ENCODE data around the gene LGMN. TPM values are rescaled to one million over a fixed set of nuclear protein-coding genes. Genes with fewer than 3 reads are reported as not detected.
"Not testable (repeated sequence)": the region's sequence is repeated elsewhere in the genome, so short reads cannot be mapped to it uniquely, and the experiment has no call there.

LGMN gene
- total RNA-seq, 2 donors from 2014 or later: 20.8 to 41.8 TPM

DNA sequence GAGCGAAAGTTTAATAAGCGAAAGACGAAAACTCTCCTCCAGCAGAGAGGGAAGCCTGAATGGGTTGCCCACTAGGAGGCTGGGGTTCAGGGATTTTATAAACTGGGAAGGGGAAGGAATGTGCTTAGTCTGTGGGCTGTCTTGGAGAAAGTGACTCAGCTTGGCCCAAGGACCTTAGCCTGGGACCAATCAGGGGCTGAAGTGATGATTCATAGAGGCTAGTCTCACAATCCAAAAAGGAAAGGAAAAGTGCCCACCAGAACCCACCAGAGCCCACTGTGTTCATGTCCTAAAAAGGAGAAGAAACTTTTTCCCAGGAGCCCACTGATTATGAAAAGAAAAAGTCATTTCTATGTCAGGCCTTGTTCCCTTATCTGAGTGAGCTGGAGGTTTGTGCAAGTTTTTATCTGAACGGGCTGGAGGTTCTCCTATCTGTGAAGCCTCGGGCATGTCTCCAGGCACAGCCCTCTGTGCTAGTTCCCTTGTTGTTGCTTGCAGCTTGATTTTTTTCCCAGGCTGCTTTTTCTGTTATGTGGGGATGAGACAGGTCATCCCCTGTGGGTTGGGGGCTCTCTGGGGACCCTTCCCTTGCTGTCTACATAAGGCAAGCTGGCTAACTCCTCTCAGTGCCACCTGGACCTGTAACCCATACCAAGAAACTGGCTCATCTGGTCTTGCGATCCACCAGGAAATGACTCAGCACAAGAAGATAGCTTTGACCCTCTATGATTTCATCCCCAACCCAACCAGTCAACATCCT lies 37.4 kb upstream of the LGMN start:
- Histone ChIP-seq H3K4me3 (no peak overlapping the region), H3K27ac (peak overlapping the region; percentile 40 to 80 (median 62)), H3K9me3 (peaks cover 0 to 7% (median 0%) of the 10 kb centered on the region in 3 donors), H3K27me3 (no peaks in the 10 kb centered on the region), H3K4me1 (peaks cover 22% of the 10 kb centered on the region), H3K36me3 (replicated peaks in 1 of 2; ENCODE audit: insufficient read depth in 1 of 2, low read depth in 2 of 2) (no peaks in the 10 kb centered on the region)
- intact Hi-C loops (cut with DNase I): no loop called here
- ATAC-seq (peak; percentile 71), DNase-seq (peak; percentile 39 to 76 (median 64))
- TF ChIP-seq, protein P1, sequence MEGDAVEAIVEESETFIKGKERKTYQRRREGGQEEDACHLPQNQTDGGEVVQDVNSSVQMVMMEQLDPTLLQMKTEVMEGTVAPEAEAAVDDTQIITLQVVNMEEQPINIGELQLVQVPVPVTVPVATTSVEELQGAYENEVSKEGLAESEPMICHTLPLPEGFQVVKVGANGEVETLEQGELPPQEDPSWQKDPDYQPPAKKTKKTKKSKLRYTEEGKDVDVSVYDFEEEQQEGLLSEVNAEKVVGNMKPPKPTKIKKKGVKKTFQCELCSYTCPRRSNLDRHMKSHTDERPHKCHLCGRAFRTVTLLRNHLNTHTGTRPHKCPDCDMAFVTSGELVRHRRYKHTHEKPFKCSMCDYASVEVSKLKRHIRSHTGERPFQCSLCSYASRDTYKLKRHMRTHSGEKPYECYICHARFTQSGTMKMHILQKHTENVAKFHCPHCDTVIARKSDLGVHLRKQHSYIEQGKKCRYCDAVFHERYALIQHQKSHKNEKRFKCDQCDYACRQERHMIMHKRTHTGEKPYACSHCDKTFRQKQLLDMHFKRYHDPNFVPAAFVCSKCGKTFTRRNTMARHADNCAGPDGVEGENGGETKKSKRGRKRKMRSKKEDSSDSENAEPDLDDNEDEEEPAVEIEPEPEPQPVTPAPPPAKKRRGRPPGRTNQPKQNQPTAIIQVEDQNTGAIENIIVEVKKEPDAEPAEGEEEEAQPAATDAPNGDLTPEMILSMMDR (IDR thresholded peaks at IDR 0.05): no peak
- no peak for TF ChIP-seq POLR2A (IDR thresholded peaks at IDR 0.05)
- 35 to 56% methylated on average over 6 of the region's 6 CpGs for WGBS, 2 donors

DNA sequence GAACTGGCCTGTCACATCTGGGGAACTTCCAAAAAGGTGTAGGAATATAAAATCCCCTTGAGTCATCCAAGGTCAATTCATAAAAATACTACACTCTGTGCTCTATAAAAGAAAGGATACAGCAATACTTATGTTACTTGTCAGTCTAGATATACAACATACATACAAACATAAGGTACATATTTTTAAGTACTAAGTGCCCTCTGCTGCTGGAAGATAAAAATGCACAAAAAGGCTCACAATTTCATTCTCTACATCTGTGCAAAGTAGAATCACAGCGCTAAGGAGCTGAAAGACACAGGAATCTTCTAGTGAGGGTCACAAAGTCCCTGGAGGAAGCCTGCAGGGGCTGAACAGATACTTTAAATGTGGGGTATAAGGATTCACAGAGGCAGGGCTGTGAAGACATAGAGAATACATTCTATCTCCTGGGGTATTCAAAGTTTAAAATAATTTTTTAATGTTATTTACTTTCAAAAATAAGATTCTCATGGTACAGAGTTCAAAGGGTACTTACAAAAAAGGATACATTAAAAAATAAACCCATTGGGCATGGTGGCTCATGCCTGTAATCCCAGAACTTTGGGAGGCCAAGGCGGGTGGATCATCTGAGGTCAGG lies 35.5 kb upstream of the LGMN start:
- Histone ChIP-seq H3K4me3 (no peak overlapping the region), H3K9me3 (no peaks in the 10 kb centered on the region), H3K27ac (no peak overlapping the region), H3K36me3 (replicated peaks in 1 of 2; ENCODE audit: insufficient read depth in 1 of 2, low read depth in 2 of 2) (no peaks in the 10 kb centered on the region), H3K4me1 (peaks cover 18% of the 10 kb centered on the region), H3K27me3 (no peaks in the 10 kb centered on the region)
- TF ChIP-seq, protein P1 (IDR thresholded peaks at IDR 0.05): peak in 6 of 7 experiments; percentile 30 to 77 (median 72)
- no peak for TF ChIP-seq POLR2A (IDR thresholded peaks at IDR 0.05)
- 44 to 50% methylated on average over 2 of the region's 2 CpGs for WGBS, 2 donors
- peak; percentile 77 for ATAC-seq
- peak; percentile 31 to 76 (median 40) for DNase-seq
- intact Hi-C loops (cut with DNase I): loop anchor here (5.0 kb wide), 1 partner anchor 72 kb away; no protein-coding TSS in a partner anchor

DNA sequence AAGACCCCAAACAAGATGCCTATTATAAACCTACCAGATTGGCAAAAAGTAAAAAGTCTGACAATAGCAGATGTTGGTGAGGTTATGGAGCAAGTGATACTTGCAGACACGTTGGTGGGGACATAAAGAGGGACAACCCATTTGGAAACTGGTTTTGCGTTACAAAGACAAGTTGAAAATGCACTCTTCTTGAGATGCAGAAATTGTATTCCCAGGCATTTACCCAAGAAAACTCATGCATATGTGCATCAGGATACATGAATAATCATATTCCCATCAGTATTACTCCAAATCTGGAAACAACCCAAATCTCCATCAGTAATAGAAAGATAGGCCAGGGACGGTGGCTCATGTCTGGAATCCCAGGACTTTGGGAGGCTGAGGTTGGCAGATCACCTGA lies 32.9 kb upstream of the LGMN start:
- peaks cover 18% of the 10 kb centered on the region for H3K4me1 ChIP-seq
- WGBS, 2 donors: 75 to 82% methylated on average over 3 of the region's 3 CpGs
- TF ChIP-seq, protein P1 (IDR thresholded peaks at IDR 0.05): no peak
- no peak for TF ChIP-seq POLR2A (IDR thresholded peaks at IDR 0.05)
- no peaks in the 10 kb centered on the region for H3K27me3 ChIP-seq
- ATAC-seq (no peak), DNase-seq (no peak)
- no peaks in the 10 kb centered on the region for H3K36me3 ChIP-seq (replicated peaks in 1 of 2; ENCODE audit: insufficient read depth in 1 of 2, low read depth in 2 of 2)
- intact Hi-C loops (cut with DNase I): loop anchor here (5.0 kb wide), 1 partner anchor 69 kb away; no protein-coding TSS in a partner anchor
- H3K4me3 ChIP-seq: no peak overlapping the region
- H3K9me3 ChIP-seq: no peaks in the 10 kb centered on the region
- no peak overlapping the region for H3K27ac ChIP-seq

DNA sequence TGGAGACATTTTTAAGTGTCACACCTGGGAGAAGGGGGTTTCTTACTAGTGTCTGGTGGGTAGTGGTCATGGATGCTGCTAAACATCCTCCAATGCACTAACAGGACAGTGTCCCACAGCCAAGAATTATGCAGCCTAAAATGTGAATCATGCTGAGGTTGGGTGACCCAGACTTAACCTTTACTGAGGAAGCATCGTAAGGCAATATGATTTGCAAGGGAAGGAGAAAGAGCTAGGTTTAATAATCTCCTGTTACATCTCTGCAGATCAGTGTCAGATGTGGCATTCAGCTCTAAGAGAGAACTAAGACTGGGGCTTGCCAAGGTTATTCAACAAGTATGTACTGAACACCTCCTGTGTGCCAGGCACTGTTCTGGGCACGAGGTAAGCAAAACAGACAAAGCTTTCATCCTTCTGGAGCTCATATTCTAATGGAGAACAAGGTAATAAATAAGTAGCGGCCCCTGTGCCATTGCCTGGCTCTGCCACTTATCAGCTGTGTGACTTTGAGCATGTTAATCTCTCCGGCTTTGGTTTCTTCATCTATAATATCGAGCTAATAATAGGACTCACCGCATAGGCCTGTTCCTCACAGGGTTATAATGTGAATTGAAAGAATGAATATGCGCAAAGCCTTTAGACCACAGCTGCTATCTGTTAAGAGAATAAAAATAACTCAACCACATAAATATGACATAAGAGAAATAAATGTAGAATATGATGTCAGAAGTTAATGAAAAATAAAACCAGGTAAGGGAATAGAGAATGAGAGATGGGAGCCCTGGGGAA lies 32.2 kb upstream of the LGMN start:
- Histone ChIP-seq H3K27me3 (no peaks in the 10 kb centered on the region), H3K9me3 (no peaks in the 10 kb centered on the region), H3K36me3 (replicated peaks in 1 of 2; ENCODE audit: insufficient read depth in 1 of 2, low read depth in 2 of 2) (no peaks in the 10 kb centered on the region), H3K4me1 (peaks cover 11% of the 10 kb centered on the region), H3K4me3 (no peak overlapping the region), H3K27ac (no peak overlapping the region)
- DNase-seq (no peak), ATAC-seq (no peak)
- WGBS, 2 donors: 69 to 80% methylated on average over 7 of the region's 7 CpGs
- TF ChIP-seq, protein P1 (IDR thresholded peaks at IDR 0.05): no peak
- no peak for TF ChIP-seq POLR2A (IDR thresholded peaks at IDR 0.05)
- intact Hi-C loops (cut with DNase I): loop anchor here (5.0 kb wide), 1 partner anchor 68 kb away; no protein-coding TSS in a partner anchor

DNA sequence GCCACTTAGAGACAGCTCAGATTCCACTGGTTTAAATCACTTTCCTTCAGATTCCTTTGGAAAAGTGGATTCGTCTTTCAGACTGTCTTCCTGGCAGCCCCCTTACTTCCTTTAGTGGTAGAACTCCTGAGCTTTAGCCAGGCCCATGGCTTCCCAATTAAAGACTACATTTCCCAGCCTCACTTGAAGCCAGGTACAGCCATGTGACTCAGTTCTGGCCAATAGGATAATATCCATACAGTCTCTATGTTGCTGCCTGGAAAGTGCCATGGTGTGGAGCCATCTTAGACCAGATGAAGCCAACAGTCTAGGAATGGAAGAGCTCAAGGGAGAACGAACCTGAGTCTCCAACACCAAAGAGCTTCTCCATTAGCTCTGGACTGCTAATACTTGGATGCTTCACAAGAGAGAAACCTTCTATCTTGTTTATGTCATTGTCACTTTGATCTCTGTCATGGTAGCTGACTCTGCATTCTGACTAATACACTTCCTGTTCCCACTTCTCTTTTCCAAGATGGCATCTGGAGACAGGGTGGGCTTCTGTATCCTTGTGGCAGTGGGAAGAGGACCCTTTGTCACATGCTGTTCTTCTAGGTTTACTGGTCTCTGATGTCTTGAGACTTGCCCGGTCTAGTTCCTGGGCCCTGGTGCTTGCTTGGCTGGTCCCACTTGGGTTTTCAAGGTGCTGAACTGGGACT lies 30.6 kb upstream of the LGMN start:
- DNase-seq; intact Hi-C loops (cut with DNase I); H3K27me3 ChIP-seq; H3K36me3 ChIP-seq (replicated peaks in 1 of 2; ENCODE audit: insufficient read depth in 1 of 2, low read depth in 2 of 2); H3K4me3 ChIP-seq; H3K27ac ChIP-seq; H3K4me1 ChIP-seq; H3K9me3 ChIP-seq; ATAC-seq: not testable (repeated sequence)
- WGBS, 2 donors: 81 to 100% methylated on average over 2 to 3 of the region's 3 CpGs

DNA sequence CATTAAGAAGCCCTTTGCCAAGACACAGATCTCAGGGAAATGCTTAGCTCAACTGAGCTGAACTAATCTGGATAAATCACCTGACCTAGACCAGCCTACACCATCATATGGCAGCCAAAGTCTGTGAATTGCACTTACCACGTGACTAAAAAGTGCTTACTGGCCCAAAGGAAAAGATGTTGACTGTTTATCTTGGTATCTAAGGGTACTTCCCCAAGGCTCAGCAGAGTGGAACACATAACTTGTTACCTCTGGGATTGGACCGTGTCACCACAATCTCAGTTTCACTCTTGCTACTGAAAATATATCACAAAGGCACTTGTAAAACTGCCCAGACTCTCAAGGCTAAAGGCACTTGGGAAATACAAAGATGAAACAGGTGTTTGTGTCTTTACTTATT lies 26.9 kb upstream of the LGMN start:
- H3K36me3 ChIP-seq (replicated peaks in 1 of 2; ENCODE audit: insufficient read depth in 1 of 2, low read depth in 2 of 2); intact Hi-C loops (cut with DNase I); H3K9me3 ChIP-seq; H3K4me3 ChIP-seq; H3K27me3 ChIP-seq; H3K4me1 ChIP-seq: not testable (repeated sequence)
- peak overlapping the region; percentile 17 to 58 (median 40) for H3K27ac ChIP-seq
- 5 to 9% methylated on average over 2 of the region's 2 CpGs for WGBS, 2 donors
- peak; percentile 87 for ATAC-seq
- peak in 3 of 4 donors; percentile 44 to 72 (median 44) for DNase-seq
